Memory B cell (primary cell): ENCODE results near the gene HMGXB3.

ENCODE experiments used
- ATAC-seq: fragments of 150-1000 bp; cut with Tn5 transposase; 2 replicates; pipeline ENCODE4 v1.10.0; 2021; ENCODE audit warnings: low read depth, mild to moderate bottlenecking, moderate library complexity
- DNase-seq, 2 donors: peaks; one replicate each; pipeline ENCODE4 v3.0.0; 2022; ENCODE audit warnings: low spot score in 2 of 2
- H3K27ac Mint-ChIP-seq: one replicate; pipeline ENCODE4 v1.8.0; 2022; ENCODE audit warnings: mild to moderate bottlenecking, moderate library complexity, mixed read lengths
- H3K27me3 Mint-ChIP-seq: one replicate; pipeline ENCODE4 v1.8.0; 2022; ENCODE audit warnings: mixed read lengths
- H3K36me3 Mint-ChIP-seq: one replicate; pipeline ENCODE4 v1.8.0; 2022; ENCODE audit warnings: mild to moderate bottlenecking, mixed read lengths
- H3K4me1 Mint-ChIP-seq: one replicate; pipeline ENCODE4 v1.8.0; 2022; ENCODE audit warnings: mixed read lengths
- H3K4me3 Mint-ChIP-seq: one replicate; pipeline ENCODE4 v1.8.0; 2022; ENCODE audit warnings: mild to moderate bottlenecking, moderate library complexity, mixed read lengths
- H3K9me3 Mint-ChIP-seq: one replicate; pipeline ENCODE4 v1.8.0; 2022; ENCODE audit warnings: mixed read lengths

HMGXB3 gene

GRCh38 chr5:150068472-150068871 is 67.9 kb downstream of the HMGXB3 start:
- Mint-ChIP-seq H3K27ac (no peak overlapping the region), H3K27me3 (peaks cover 3% of the 10 kb centered on the region), H3K36me3 (peaks cover 3% of the 10 kb centered on the region), H3K4me3 (no peak overlapping the region), H3K4me1 (peaks cover 15% of the 10 kb centered on the region), H3K9me3 (no peaks in the 10 kb centered on the region)
- ATAC-seq (no peak), DNase-seq (no peak)

- H3K4me1 Mint-ChIP-seq = peaks cover 15% of the 10 kb centered on the region
- H3K27ac Mint-ChIP-seq = no peak overlapping the region
- H3K4me3 Mint-ChIP-seq = no peak overlapping the region
- H3K27me3 Mint-ChIP-seq = peaks cover 3% of the 10 kb centered on the region
- H3K36me3 Mint-ChIP-seq = peaks cover 3% of the 10 kb centered on the region
- DNase-seq (no peak), ATAC-seq (no peak)
- H3K9me3 Mint-ChIP-seq = no peaks in the 10 kb centered on the region
Measured at GRCh38 chr5:150068961-150069645, 68.6 kb downstream of the HMGXB3 start.

- Mint-ChIP-seq H3K4me3 (no peak overlapping the region), H3K27me3 (peaks cover 3% of the 10 kb centered on the region), H3K27ac (no peak overlapping the region), H3K4me1 (peaks cover 15% of the 10 kb centered on the region), H3K36me3 (peaks cover 3% of the 10 kb centered on the region), H3K9me3 (no peaks in the 10 kb centered on the region)
- DNase-seq (no peak), ATAC-seq (no peak)
Measured at GRCh38 chr5:150069672-150070627, 69.4 kb downstream of the HMGXB3 start.

- H3K36me3 Mint-ChIP-seq = peaks cover 3% of the 10 kb centered on the region
- H3K27me3 Mint-ChIP-seq = peaks cover 3% of the 10 kb centered on the region
- H3K4me3 Mint-ChIP-seq = no peak overlapping the region
- no peak for DNase-seq
- ATAC-seq = no peak
- H3K4me1 Mint-ChIP-seq = peaks cover 15% of the 10 kb centered on the region
- no peaks in the 10 kb centered on the region for H3K9me3 Mint-ChIP-seq
- no peak overlapping the region for H3K27ac Mint-ChIP-seq
Measured at GRCh38 chr5:150070821-150071220, 70.3 kb downstream of the HMGXB3 start.

GRCh38 chr5:150073086-150073625 is 72.6 kb downstream of the HMGXB3 start:
- Mint-ChIP-seq H3K9me3 (no peaks in the 10 kb centered on the region), H3K27ac (no peak overlapping the region), H3K4me3 (no peak overlapping the region), H3K36me3 (peaks cover 3% of the 10 kb centered on the region), H3K4me1 (no peaks in the 10 kb centered on the region), H3K27me3 (no peaks in the 10 kb centered on the region)
- ATAC-seq = no peak
- DNase-seq = no peak

GRCh38 chr5:150073677-150074076 is 73.1 kb downstream of the HMGXB3 start:
- ATAC-seq = no peak
- no peaks in the 10 kb centered on the region for H3K4me1 Mint-ChIP-seq
- no peak overlapping the region for H3K4me3 Mint-ChIP-seq
- no peak for DNase-seq
- H3K9me3 Mint-ChIP-seq = no peaks in the 10 kb centered on the region
- H3K27ac Mint-ChIP-seq = no peak overlapping the region
- peaks cover 3% of the 10 kb centered on the region for H3K36me3 Mint-ChIP-seq
- no peaks in the 10 kb centered on the region for H3K27me3 Mint-ChIP-seq

- no peak overlapping the region for H3K27ac Mint-ChIP-seq
- H3K4me1 Mint-ChIP-seq = no peaks in the 10 kb centered on the region
- peaks cover 3% of the 10 kb centered on the region for H3K36me3 Mint-ChIP-seq
- no peaks in the 10 kb centered on the region for H3K9me3 Mint-ChIP-seq
- peaks cover 1% of the 10 kb centered on the region for H3K27me3 Mint-ChIP-seq
- DNase-seq (no peak), ATAC-seq (no peak)
- H3K4me3 Mint-ChIP-seq = no peak overlapping the region
Measured at GRCh38 chr5:150075233-150075632, 74.7 kb downstream of the HMGXB3 start.

- no peak overlapping the region for H3K27ac Mint-ChIP-seq
- peaks cover 1% of the 10 kb centered on the region for H3K27me3 Mint-ChIP-seq
- H3K4me1 Mint-ChIP-seq = no peaks in the 10 kb centered on the region
- no peak for ATAC-seq
- DNase-seq = no peak
- H3K4me3 Mint-ChIP-seq = no peak overlapping the region
- no peaks in the 10 kb centered on the region for H3K9me3 Mint-ChIP-seq
- H3K36me3 Mint-ChIP-seq = peaks cover 3% of the 10 kb centered on the region
Measured at GRCh38 chr5:150075806-150076205, 75.3 kb downstream of the HMGXB3 start.

GRCh38 chr5:150077060-150077459 is 76.5 kb downstream of the HMGXB3 start:
- Mint-ChIP-seq H3K9me3 (no peaks in the 10 kb centered on the region), H3K27me3 (peaks cover 1% of the 10 kb centered on the region), H3K36me3 (peaks cover 3% of the 10 kb centered on the region), H3K4me3 (no peak overlapping the region), H3K4me1 (peaks cover 8% of the 10 kb centered on the region), H3K27ac (no peak overlapping the region)
- ATAC-seq (no peak), DNase-seq (no peak)

- no peak overlapping the region for H3K27ac Mint-ChIP-seq
- peaks cover 3% of the 10 kb centered on the region for H3K27me3 Mint-ChIP-seq
- H3K4me3 Mint-ChIP-seq = no peak overlapping the region
Measured at GRCh38 chr5:150077996-150078801, 77.7 kb downstream of the HMGXB3 start.

GRCh38 chr5:150078802-150079689 is 78.5 kb downstream of the HMGXB3 start:
- Mint-ChIP-seq H3K27ac (no peak overlapping the region), H3K4me1 (peaks cover 17% of the 10 kb centered on the region), H3K36me3 (no peaks in the 10 kb centered on the region), H3K27me3 (peaks cover 5% of the 10 kb centered on the region), H3K4me3 (no peak overlapping the region), H3K9me3 (no peaks in the 10 kb centered on the region)
- ATAC-seq (no peak), DNase-seq (no peak)

More at GRCh38 chr5:150077996-150078801, 77.7 kb downstream of the HMGXB3 start:
- no peaks in the 10 kb centered on the region for H3K36me3 Mint-ChIP-seq
- no peaks in the 10 kb centered on the region for H3K9me3 Mint-ChIP-seq
- no peak for DNase-seq
- no peak for ATAC-seq
- peaks cover 15% of the 10 kb centered on the region for H3K4me1 Mint-ChIP-seq

GRCh38 chr5:150079909-150080461 is 79.4 kb downstream of the HMGXB3 start:
- no peak for DNase-seq
- Mint-ChIP-seq H3K4me1 (peaks cover 17% of the 10 kb centered on the region), H3K36me3 (no peaks in the 10 kb centered on the region), H3K9me3 (no peaks in the 10 kb centered on the region), H3K27ac (no peak overlapping the region), H3K4me3 (no peak overlapping the region), H3K27me3 (peaks cover 5% of the 10 kb centered on the region)
- no peak for ATAC-seq
